Stimulated activated CD8-positive, alpha-beta memory T cell treated with anti-CD3 and anti-CD28 coated beads, Interleukin-2, amount 100 ng/mL, for 48 hours (primary cell): ENCODE results near the gene MMAB.
A peak's percentile ranks its signal among the peaks of the same experiment; 100 is the strongest.

Experiments used
- DNase-seq, 2 donors: peaks; one replicate each; pipeline ENCODE4 v3.0.0-alpha.2; 2020; ENCODE audit warnings: low read depth in 2 of 2

MMAB gene

DNA sequence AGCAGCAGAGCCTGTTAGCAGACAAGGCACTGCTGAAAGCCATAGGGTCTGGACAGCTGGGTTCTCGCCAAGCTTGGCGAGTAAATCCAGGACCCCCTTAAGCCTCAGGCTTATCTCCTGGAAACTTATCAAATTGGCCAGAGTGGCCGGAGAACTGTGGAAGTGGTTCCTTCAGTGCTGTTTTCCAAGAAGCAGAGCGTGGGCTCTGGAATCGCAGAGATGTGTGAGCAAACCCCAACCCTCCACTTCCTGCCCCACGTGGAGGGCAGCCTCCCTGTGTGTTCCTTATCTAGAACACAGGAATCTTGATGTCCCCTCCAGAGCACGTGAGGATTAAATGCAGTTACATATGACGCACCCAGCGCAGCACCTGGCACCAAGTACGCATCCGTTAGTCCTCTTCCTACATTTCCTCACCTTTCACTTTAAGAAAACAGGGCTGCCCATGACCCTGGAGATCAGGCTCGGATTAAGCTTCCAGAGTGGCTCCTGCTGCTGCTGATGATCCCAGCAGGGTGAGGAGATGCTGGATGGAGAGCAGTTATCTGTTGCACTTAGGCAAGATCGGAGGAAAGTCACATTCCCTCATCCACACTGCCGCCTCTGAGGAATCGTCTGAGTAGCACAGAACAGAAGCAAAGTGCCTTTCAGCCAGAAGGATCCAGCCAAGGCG lies 35.0 kb downstream of the MMAB start:
- no peak for DNase-seq

GRCh38 chr12:109537136-109537535 lies 36.2 kb downstream of the MMAB start:
- no peak for DNase-seq

DNA sequence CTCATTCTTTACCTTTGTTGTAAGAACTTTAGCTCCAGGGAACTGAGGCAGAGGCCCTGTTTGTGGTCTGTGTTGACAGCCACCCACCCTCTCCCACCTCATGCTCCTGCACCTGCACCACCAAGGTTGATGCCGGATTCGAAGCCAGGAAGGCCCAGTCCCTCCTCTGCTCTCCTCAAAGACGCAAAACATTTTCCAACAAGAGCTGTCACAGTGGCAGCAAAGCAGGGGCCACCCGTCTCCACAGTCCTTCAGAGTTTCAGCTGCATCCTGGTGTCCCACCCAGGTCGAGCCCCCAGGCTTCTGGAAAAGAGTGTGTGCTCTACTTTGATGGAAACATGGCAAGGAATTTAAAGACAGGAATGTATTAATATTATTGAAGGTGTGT lies 37.4 kb downstream of the MMAB start:
- no peak for DNase-seq

- no peak for DNase-seq
Measured at GRCh38 chr12:109535231-109535862, 38.0 kb downstream of the MMAB start.

- no peak for DNase-seq
Measured at GRCh38 chr12:109534456-109534855, 38.8 kb downstream of the MMAB start.

- DNase-seq, result no peak
Measured at GRCh38 chr12:109533487-109533740, 39.9 kb downstream of the MMAB start.

DNA sequence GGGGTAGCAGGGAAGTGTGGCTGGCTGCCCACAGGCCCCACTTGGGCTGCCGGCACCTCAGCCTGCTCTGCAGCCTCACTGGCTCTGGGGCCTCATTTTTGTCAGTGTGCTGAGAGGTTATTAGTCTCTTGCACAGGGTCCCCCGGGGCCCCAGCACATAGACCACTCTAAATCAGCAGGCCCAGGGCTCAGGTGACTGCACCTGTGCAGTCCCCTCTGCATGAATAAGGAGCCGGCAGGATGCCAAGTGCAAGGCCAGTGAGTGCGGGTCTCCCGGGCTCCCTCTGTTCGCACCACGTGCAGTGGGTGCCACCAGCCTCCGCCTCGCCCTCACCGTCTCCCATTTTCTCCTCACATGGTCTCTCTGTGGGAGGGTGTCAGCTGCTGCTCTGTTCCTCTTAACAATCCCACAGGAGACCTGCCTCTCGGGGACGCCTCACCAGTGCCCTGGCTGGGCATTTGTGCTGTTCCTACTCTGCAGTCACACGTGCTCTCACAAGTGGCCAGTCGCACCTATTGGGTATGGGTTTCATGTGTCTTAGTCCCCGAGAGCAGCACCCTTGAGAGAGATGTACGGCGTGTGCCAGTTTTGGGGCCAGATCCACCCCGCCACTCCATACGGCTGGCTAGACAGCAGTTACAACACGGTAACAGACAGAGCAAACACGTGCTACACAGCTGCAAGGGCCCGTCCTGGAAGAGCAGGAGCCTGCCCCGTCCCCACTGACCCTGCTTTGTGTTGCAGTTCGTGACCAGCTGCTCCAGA lies 40.4 kb downstream of the MMAB start:
- no peak for DNase-seq

DNA sequence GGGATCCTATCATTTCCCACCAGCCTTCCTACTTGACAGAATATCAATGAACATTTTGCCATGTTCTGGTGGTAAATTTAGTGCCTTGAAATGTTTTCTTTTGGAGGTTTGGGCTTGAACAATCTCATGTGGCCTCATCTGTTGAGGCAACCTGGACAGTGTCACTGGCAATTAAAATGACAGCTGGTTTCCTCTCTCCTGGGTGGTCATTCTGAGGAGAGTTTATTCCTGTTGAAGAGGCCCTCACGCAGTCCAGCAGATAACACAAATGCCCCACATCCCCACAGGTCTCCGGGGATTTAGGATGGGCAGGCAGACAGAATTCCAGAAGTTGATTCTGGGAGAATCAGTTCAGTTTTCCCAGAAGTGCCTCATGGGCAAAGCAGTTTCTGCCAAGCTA lies 41.9 kb downstream of the MMAB start:
- DNase-seq, result no peak

- DNase-seq, result no peak
Measured at GRCh38 chr12:109529691-109530640, 43.3 kb downstream of the MMAB start.

DNA sequence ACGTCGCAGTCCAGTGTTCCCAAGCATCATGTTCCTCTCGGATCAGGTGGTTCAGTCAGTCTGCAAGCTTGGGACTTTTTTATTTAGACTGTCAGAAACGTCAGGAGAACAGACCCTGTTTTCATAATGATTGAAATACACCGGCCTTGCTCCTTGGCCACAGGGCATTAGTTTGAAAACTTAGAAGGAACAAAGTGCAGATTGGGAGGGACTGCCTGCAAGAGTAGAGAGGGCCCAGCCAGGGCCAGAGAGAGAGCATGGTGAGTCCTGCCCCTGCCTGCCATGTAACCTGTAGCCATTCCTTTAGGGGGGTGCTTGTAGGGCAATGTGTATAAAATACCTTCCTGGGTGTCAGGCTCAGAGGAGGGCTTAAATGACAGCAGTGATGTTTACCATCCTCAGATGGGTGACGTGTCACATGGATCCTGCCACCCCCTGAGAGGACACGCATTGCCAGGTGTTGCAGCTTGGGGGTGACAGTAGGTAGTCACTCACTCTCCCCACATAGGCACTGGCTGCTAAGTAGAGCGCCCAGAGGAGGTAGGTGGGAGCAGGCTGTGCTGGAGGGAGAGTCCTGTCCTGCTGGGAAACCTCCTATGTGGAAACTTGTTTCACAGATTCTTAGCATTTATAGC lies 45.7 kb downstream of the MMAB start:
- no peak for DNase-seq

- DNase-seq, result no peak
Measured at GRCh38 chr12:109525279-109525585, 48.1 kb downstream of the MMAB start.

DNA sequence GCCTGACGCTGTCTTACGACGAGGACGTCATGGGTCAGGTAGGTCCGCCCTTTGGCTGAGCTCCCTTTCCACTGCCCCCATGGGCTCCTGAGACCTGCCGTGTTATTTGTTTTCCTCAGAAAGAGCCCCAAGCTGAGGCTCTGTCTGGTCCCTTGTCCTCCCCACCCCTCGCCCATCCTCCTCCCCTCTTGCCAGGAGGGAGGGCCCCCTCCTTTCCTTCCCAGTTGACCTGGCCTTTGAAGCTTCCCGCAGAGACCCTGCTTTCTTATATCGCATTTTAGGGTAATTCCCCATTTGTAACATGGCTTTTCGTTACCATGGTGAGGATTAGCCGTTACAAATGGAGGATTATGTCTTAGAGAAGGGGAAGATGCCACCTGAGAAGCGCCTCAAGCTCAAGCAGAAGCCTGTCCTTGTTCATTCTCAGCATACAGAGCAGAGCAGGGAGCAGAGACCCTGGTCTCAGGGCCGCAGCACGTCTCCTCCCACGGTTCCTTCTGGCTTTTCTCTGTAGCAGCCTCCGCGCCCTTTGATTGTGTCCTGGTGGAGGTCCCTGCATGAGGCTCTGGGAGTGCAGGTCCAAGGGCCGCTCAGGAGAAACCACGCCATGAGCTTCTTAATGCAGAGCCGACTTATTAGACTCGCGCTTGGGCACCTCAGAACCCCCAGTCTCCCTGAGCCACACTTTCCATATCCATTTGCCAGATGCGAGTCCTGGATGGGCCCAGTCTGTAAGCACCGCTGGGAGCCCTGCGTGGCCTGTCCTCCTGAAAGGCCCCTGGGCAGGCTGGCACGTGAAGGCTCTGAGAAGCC lies 48.6 kb downstream of the MMAB start:
- no peak for DNase-seq

DNA sequence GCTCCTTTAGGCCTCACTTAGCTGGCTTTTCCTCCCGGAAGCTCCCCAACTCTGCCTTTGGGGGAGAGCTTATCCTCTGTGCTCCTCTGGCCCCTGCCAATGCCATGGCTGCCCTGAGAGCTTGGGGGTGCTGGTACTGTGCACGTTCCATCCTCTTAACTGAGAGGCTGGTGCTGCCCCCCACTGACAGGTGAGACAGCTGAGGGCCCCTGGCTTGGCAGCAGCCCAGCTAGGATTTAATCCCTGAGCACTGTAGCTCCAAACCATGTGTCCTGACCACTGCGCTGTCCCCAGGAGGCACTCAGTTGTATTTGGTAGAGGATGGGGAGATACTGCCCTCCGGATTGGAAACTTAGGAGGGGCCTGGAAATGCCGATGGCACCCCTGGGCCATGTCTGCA lies 49.8 kb downstream of the MMAB start:
- no peak for DNase-seq

GRCh38 chr12:109523071-109523470 lies 50.2 kb downstream of the MMAB start:
- DNase-seq, result no peak

DNA sequence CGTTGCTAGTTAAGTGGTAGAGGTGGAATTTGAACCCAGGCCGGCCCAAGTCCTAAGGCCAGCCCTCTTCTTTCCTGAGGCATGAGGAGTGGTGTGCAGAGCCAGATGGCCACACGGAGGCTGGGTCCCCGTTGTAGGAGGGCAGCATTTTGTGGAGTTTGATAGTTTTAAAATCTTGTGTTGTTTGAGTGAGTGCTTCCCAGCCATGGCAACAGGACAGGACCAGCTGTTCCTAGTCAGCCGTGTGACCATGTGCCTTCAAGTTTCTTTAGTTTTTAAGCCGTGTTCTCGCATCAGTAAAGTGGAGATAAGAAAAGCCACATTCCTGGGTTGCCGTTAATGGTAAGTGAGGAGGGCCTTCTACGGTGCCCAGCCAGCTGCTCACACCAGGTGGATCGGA lies 51.5 kb downstream of the MMAB start:
- DNase-seq, result no peak

- DNase-seq, result no peak
Measured at GRCh38 chr12:109519787-109520186, 53.5 kb downstream of the MMAB start.

GRCh38 chr12:109518820-109519665 lies 54.3 kb downstream of the MMAB start:
- DNase-seq, result peak; percentile 11 to 33

- DNase-seq, result no peak
Measured at GRCh38 chr12:109517619-109518018, 55.7 kb downstream of the MMAB start.

DNA sequence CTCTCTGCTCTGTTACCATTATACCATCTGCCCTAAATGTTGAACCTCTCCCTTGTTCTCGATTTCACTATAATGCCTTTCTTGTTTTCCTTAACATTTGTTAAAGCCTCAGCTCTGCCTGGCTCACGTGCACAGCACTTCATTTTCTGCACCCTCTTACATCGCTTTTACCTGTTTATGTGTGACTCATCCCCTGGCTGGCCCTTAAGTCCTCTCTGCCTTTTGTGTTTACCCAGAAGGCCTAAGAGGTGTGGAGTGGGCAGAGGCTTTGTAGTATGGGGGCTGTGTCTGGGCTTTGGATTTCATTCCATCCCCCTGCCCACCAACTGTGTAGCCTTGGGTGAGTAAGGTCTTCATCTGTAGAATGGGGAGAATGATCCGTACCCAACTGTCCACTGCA lies 59.3 kb downstream of the MMAB start:
- DNase-seq, result no peak

DNA sequence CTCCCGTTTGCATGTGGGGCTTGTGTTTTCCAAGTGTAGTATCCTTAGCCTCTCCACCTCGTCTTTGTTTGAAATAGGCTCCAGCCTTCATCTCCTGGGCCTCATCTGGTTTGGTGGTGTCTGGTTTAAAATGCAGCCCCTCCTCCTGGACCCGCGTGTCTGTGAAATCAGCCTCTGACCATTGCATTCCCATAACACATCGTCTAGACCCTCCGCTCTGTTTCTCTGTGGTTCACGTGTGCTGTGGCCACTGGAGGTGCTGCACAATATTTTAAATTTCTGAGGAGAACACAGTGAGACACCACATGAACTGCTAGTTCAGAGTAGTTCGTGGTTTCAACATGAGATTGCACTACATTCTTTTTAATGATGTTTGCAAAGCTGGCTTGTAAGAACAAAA lies 60.3 kb downstream of the MMAB start:
- DNase-seq, result no peak
